ENCODE results near the gene ASL. TPM values are rescaled to one million over a fixed set of nuclear protein-coding genes. Genes with fewer than 3 reads are reported as not detected.
A peak's percentile ranks its signal among the peaks of the same experiment; 100 is the strongest.

ASL gene
- total RNA-seq, 1 experiment from 2014 or later, result 46.9 TPM

GRCh38 chr7:66054063-66054462 lies 21.6 kb upstream of the ASL start:
- ChIA-PET CTCF (no interaction called here), RAD21 (ENCODE audit: low non-redundant PET in 1 of 2, low total read pairs in 2 of 2, uncharacterized antibody in 2 of 2, unreplicated experiment in 2 of 2) (no interaction called here), POLR2A (no interaction called here)
- Histone ChIP-seq H3K9ac (ENCODE audit: low read length) (no peak overlapping the region), H3K27ac (ENCODE audit: low read depth, low read length) (no peak overlapping the region), H3K9me3 (ENCODE audit: control insufficient read depth in 1 of 2, insufficient read depth in 1 of 2, low read depth in 1 of 2, low read length in 2 of 2) (no peaks in the 10 kb centered on the region), H3K4me3 (replicated peaks in 1 of 2; ENCODE audit: low read depth in 1 of 2, low read length in 2 of 2) (no peak overlapping the region), H3K27me3 (ENCODE audit: insufficient read depth, low read length) (no peaks in the 10 kb centered on the region), H3K4me1 (ENCODE audit: control insufficient read depth in 1 of 2, insufficient read depth in 2 of 2, low read length in 2 of 2) (peaks cover 0 to 9% of the 10 kb centered on the region in 2 experiments; a peak in 2 of 4 replicates), H3K79me2 (ENCODE audit: insufficient read depth, low read length) (no peaks in the 10 kb centered on the region), H3K36me3 (ENCODE audit: control insufficient read depth in 1 of 2, insufficient read depth in 2 of 2, low read length in 2 of 2) (no peaks in the 10 kb centered on the region), H4K20me1 (ENCODE audit: insufficient read depth) (no peaks in the 10 kb centered on the region), H3K9me2 (ENCODE audit: insufficient read depth) (no peaks in the 10 kb centered on the region), H3K4me2 (ENCODE audit: low read length) (no peak overlapping the region), H2AFZ (ENCODE audit: low read depth, low read length, poor library complexity, severe bottlenecking) (no peak overlapping the region)
- intact Hi-C loops (cut with micrococcal nuclease), result no loop called here
- BruUV-seq (replicated peaks), result no TSS peak
- ATAC-seq (no peak), DNase-seq (ENCODE audit: low read depth, low spot score) (no peak)
- TF ChIP-seq MAX (IDR thresholded peaks at IDR 0.05), result 0 out of 2 replicates have a peak, but pooled peaks have one; percentile 24
- no peak for TF ChIP-seq CBX3 (IDR thresholded peaks at IDR 0.05; ENCODE audit: low read depth)

GRCh38 chr7:66055321-66055956 lies 20.2 kb upstream of the ASL start:
- Histone ChIP-seq H4K20me1 (ENCODE audit: insufficient read depth) (no peaks in the 10 kb centered on the region), H3K27ac (ENCODE audit: low read depth, low read length) (no peak overlapping the region), H3K9ac (ENCODE audit: low read length) (no peak overlapping the region), H3K4me1 (ENCODE audit: control insufficient read depth in 1 of 2, insufficient read depth in 2 of 2, low read length in 2 of 2) (peaks cover 0 to 9% of the 10 kb centered on the region in 2 experiments; a peak in 2 of 4 replicates), H3K27me3 (ENCODE audit: insufficient read depth, low read length) (no peaks in the 10 kb centered on the region), H3K79me2 (ENCODE audit: insufficient read depth, low read length) (no peaks in the 10 kb centered on the region), H3K36me3 (ENCODE audit: control insufficient read depth in 1 of 2, insufficient read depth in 2 of 2, low read length in 2 of 2) (no peaks in the 10 kb centered on the region), H2AFZ (ENCODE audit: low read depth, low read length, poor library complexity, severe bottlenecking) (no peak overlapping the region), H3K4me3 (replicated peaks in 1 of 2; ENCODE audit: low read depth in 1 of 2, low read length in 2 of 2) (no peak overlapping the region), H3K4me2 (ENCODE audit: low read length) (no peak overlapping the region), H3K9me2 (ENCODE audit: insufficient read depth) (no peaks in the 10 kb centered on the region), H3K9me3 (ENCODE audit: control insufficient read depth in 1 of 2, insufficient read depth in 1 of 2, low read depth in 1 of 2, low read length in 2 of 2) (no peaks in the 10 kb centered on the region)
- no peak for ATAC-seq
- DNase-seq (ENCODE audit: low read depth, low spot score), result no peak
- ChIA-PET CTCF (no interaction called here), RAD21 (ENCODE audit: low non-redundant PET in 1 of 2, low total read pairs in 2 of 2, uncharacterized antibody in 2 of 2, unreplicated experiment in 2 of 2) (no interaction called here), POLR2A (interaction anchor here (1.4 kb wide), 1 partner anchor 20 kb away, joined by 3 read pairs; the partner anchor contains the start of gene ASL)
- no TSS peak for BruUV-seq (replicated peaks)
- intact Hi-C loops (cut with micrococcal nuclease), result no loop called here
- TF ChIP-seq ZFX (IDR thresholded peaks at IDR 0.05), result no peak
- no peak for TF ChIP-seq ATF3 (IDR thresholded peaks at IDR 0.05)
- TF ChIP-seq MAX (IDR thresholded peaks at IDR 0.05), result no peak
- TF ChIP-seq EGR1 (IDR thresholded peaks at IDR 0.05; ENCODE audit: low read depth), result no peak
- no peak for TF ChIP-seq ZBTB33 (IDR thresholded peaks at IDR 0.05; ENCODE audit: extremely low read depth, insufficient replicate concordance, low read length)
- no peak for TF ChIP-seq YY1 (IDR thresholded peaks at IDR 0.05; ENCODE audit: extremely low read depth, insufficient replicate concordance, low read depth, low read length)
- no peak for TF ChIP-seq TCF7L2 (IDR thresholded peaks at IDR 0.05; ENCODE audit: borderline replicate concordance, extremely low read depth, insufficient read depth, insufficient read length)
